ENCODE data around the gene PON2. TPM values are rescaled to one million over a fixed set of nuclear protein-coding genes. Genes with fewer than 3 reads are reported as not detected.

PON2 gene
- total and polyA plus RNA-seq, 2 of the 13 experiments (the other 11 are each of a cell fraction or from before 2014, with no cell fraction given): 202 to 217 TPM

DNA sequence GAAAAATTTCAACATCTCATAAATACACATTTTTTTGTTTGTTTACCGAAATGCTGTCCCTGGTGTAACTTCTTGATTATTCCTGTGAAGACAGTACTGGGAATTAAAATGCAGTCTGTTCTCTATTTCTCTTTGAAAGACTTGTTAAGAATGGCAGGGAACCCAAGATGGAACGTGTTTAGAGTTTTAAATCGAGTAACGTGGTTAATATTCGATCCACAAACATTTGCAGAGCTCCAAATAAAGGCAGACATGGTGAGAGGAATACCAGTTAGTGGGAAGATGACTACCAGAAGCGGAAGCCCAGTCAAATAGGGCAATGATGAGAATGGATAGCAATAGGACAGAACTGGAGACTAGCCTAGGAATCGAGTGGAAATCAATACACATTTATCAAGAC, 45.3 kb downstream of the PON2 start:
- no peak for ATAC-seq
- DNase-seq (ENCODE audit: low spot score): no peak
- Histone ChIP-seq H4K20me1 (ENCODE audit: insufficient read depth, low read length) (no peaks in the 10 kb centered on the region), H2AFZ (ENCODE audit: low read length) (no peak overlapping the region), H3K4me1 (ENCODE audit: insufficient read depth, low read length) (no peaks in the 10 kb centered on the region), H3K4me3 (replicated peaks in 1 of 3; ENCODE audit: insufficient read depth in 1 of 3, low read depth in 2 of 3, low read length in 3 of 3) (no peak overlapping the region), H3K9ac (ENCODE audit: insufficient read depth, low read depth, low read length) (no peak overlapping the region), H3K27ac (ENCODE audit: extremely low read length, insufficient read depth, low read length) (no peak overlapping the region), H3K36me3 (replicated peaks in 1 of 2; ENCODE audit: control insufficient read depth in 1 of 2, insufficient read depth in 2 of 2, low read length in 2 of 2) (no peaks in the 10 kb centered on the region; a peak in 1 of 5 replicates), H3K4me2 (ENCODE audit: low read depth, low read length) (no peak overlapping the region), H3K9me3 (ENCODE audit: low read length) (no peaks in the 10 kb centered on the region), H3K79me2 (ENCODE audit: insufficient read depth, low read length) (no peaks in the 10 kb centered on the region), H3K27me3 (ENCODE audit: control insufficient read depth in 1 of 2, insufficient read depth in 2 of 2, low read length in 2 of 2) (no peaks in the 10 kb centered on the region)
- ChIA-PET CTCF (ENCODE audit: low intra/inter-chr PET ratio, low total read pairs) (no interaction called here), POLR2A (no interaction called here)
- intact Hi-C loops (cut with micrococcal nuclease; ENCODE audit: unreplicated experiment): no loop called here
- in situ Hi-C loops (cut with HindIII; ENCODE audit: extremely low pct_ligation_motif_present, low pct_unique_long_range_greater_than_20kb): no loop called here
- TF ChIP-seq HNRNPH1 (optimal IDR thresholded peaks at IDR 0.05; ENCODE audit: low read depth, low read length) (no peak), KLF16 (CRISPR knock-in tag; IDR thresholded peaks at IDR 0.05) (no peak), SNRNP70 (IDR thresholded peaks at IDR 0.05; ENCODE audit: low read depth, low read length) (no peak), TBX2 (CRISPR knock-in tag; IDR thresholded peaks at IDR 0.05; ENCODE audit: borderline replicate concordance) (no peak), ZNF816 (CRISPR knock-in tag; IDR thresholded peaks at IDR 0.05; ENCODE audit: borderline replicate concordance) (no peak), ZFP41 (CRISPR knock-in tag; IDR thresholded peaks at IDR 0.05; ENCODE audit: borderline replicate concordance) (no peak), NR2F1 (CRISPR knock-in tag; IDR thresholded peaks at IDR 0.05) (no peak), TBP (CRISPR knock-in tag; IDR thresholded peaks at IDR 0.05) (no peak), SP1 (IDR thresholded peaks at IDR 0.05) (no peak), SP1 (CRISPR knock-in tag; IDR thresholded peaks at IDR 0.05) (no peak), ZNF576 (CRISPR knock-in tag; IDR thresholded peaks at IDR 0.05) (no peak), PCBP1 (IDR thresholded peaks at IDR 0.05; ENCODE audit: borderline replicate concordance, low read depth, low read length) (no peak), ZNF441 (CRISPR knock-in tag; IDR thresholded peaks at IDR 0.05; ENCODE audit: borderline replicate concordance) (no peak), FOSL2 (CRISPR knock-in tag; IDR thresholded peaks at IDR 0.05) (no peak), NFAT5 (CRISPR knock-in tag; IDR thresholded peaks at IDR 0.05) (no peak), PHF21A (CRISPR knock-in tag; IDR thresholded peaks at IDR 0.05) (no peak), ZNF672 (CRISPR knock-in tag; IDR thresholded peaks at IDR 0.05) (no peak)
- TF ChIP-seq, protein P1, sequence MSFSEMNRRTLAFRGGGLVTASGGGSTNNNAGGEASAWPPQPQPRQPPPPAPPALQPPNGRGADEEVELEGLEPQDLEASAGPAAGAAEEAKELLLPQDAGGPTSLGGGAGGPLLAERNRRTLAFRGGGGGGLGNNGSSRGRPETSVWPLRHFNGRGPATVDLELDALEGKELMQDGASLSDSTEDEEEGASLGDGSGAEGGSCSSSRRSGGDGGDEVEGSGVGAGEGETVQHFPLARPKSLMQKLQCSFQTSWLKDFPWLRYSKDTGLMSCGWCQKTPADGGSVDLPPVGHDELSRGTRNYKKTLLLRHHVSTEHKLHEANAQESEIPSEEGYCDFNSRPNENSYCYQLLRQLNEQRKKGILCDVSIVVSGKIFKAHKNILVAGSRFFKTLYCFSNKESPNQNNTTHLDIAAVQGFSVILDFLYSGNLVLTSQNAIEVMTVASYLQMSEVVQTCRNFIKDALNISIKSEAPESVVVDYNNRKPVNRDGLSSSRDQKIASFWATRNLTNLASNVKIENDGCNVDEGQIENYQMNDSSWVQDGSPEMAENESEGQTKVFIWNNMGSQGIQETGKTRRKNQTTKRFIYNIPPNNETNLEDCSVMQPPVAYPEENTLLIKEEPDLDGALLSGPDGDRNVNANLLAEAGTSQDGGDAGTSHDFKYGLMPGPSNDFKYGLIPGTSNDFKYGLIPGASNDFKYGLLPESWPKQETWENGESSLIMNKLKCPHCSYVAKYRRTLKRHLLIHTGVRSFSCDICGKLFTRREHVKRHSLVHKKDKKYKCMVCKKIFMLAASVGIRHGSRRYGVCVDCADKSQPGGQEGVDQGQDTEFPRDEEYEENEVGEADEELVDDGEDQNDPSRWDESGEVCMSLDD (CRISPR knock-in tag; IDR thresholded peaks at IDR 0.05; ENCODE audit: borderline replicate concordance): no peak
- BruUV-seq (replicated peaks): no TSS peak
- WGBS (ENCODE audit: low lambda C conversion rate): 84% methylated on average over 7 of the region's 7 CpGs
- no peak for FAIRE-seq

All from HepG2 (cell line).